Muscle layer of colon (tissue), 2 donors: Measurements from ENCODE around the gene PPP2R2C.

Experiments
- H3K27ac ChIP-seq: one replicate; pipeline ENCODE4 v1.7.0; 2013; ENCODE audit warnings: low read depth, mild to moderate bottlenecking, low read length, moderate library complexity
- H3K27me3 ChIP-seq, 2 donors: one replicate each; pipeline ENCODE4 v1.7.0; 2013; ENCODE audit warnings: low read length in 2 of 2, mild to moderate bottlenecking in 2 of 2; ENCODE audit not compliant: insufficient read depth in 2 of 2, control insufficient read depth in 1 of 2
- H3K36me3 ChIP-seq: one replicate; pipeline ENCODE4 v1.7.0; 2013; ENCODE audit warnings: mild to moderate bottlenecking, low read length; ENCODE audit not compliant: insufficient read depth
- H3K4me1 ChIP-seq: one replicate; pipeline ENCODE4 v1.7.0; 2013; ENCODE audit warnings: mild to moderate bottlenecking, low read length; ENCODE audit not compliant: insufficient read depth
- H3K4me3 ChIP-seq, 2 donors: one replicate each; pipeline ENCODE4 v1.7.0; 2013; ENCODE audit warnings: low read length in 2 of 2, low read depth in 1 of 2, mild to moderate bottlenecking in 1 of 2, moderate library complexity in 1 of 2
- H3K9ac ChIP-seq: one replicate; pipeline ENCODE4 v1.7.0; 2013; ENCODE audit warnings: low read length
- H3K9me3 ChIP-seq: one replicate; pipeline ENCODE4 v1.7.0; 2013; ENCODE audit warnings: mild to moderate bottlenecking, low read length
- donor health status: abdominal sarcoma.
- donor health status: Adenocarcinoma of cecum.

PPP2R2C gene

DNA sequence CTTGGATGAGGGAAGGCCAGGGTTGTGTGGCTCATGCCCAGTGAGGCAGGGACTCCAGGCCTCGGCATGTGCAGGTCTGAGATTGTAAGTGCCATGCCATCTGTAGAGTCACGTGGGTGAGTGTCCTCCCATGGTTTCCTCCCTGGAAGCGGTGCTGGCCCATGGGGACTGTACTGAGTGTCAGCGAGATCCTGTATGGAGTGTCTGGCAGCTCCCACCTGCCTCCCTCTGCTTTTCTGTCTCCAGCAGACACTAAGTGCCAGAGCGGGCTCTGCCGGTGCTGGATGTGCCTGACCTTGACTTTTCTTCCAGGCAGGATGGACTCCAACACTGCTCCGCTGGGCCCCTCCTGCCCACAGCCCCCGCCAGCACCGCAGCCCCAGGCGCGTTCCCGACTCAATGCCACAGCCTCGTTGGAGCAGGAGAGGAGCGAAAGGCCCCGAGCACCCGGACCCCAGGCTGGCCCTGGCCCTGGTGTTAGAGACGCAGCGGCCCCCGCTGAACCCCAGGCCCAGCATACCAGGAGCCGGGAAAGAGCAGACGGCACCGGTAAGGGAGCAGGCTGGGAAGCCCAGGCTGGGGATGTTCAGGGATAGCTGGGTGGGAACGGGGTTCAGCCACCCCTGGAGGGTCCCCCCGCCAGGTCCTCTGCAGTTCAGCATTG is 195.1 kb downstream of the PPP2R2C start:
- Histone ChIP-seq H3K4me1 (peaks cover 59% of the 10 kb centered on the region), H3K36me3 (peaks cover 24% of the 10 kb centered on the region), H3K9ac (no peak overlapping the region), H3K4me3 (no peak overlapping the region), H3K27ac (peak overlapping the region; percentile 54), H3K27me3 (no peaks in the 10 kb centered on the region), H3K9me3 (no peaks in the 10 kb centered on the region)

GRCh38 chr4:6275898-6276806 is 196.3 kb downstream of the PPP2R2C start:
- peak overlapping the region; percentile 54 for H3K27ac ChIP-seq
- H3K9ac ChIP-seq: peak overlapping the region; percentile 45
- no peaks in the 10 kb centered on the region for H3K27me3 ChIP-seq
- H3K4me1 ChIP-seq: peaks cover 59% of the 10 kb centered on the region
- H3K4me3 ChIP-seq: peak overlapping the region; percentile 31 to 35
- peaks cover 24% of the 10 kb centered on the region for H3K36me3 ChIP-seq
- no peaks in the 10 kb centered on the region for H3K9me3 ChIP-seq

DNA sequence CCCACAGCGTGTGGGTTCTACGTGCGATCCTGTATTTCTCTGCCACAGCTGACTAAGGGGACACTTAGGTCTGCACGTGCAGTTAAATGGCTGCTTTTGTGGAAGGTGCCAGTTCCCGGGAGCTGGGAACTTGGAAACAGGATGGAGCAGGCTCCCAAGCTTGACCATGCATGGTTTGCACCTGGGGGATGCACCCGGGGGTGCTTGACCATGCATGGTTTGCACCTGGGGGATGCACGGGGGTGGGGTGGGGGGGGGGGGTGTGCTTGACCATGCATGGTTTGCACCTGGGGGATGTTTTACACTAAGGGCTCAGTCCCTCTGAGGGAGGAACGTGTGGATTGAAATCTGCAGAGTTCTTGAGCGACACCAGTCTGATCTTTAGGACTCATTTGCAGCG is 197.1 kb downstream of the PPP2R2C start:
- Histone ChIP-seq H3K9ac (no peak overlapping the region), H3K27ac (peak overlapping the region; percentile 54), H3K27me3 (no peaks in the 10 kb centered on the region), H3K4me1 (peaks cover 62% of the 10 kb centered on the region), H3K4me3 (peak overlapping the region in 1 of 2 donors; percentile 31), H3K36me3 (peaks cover 21% of the 10 kb centered on the region), H3K9me3 (no peaks in the 10 kb centered on the region)

DNA sequence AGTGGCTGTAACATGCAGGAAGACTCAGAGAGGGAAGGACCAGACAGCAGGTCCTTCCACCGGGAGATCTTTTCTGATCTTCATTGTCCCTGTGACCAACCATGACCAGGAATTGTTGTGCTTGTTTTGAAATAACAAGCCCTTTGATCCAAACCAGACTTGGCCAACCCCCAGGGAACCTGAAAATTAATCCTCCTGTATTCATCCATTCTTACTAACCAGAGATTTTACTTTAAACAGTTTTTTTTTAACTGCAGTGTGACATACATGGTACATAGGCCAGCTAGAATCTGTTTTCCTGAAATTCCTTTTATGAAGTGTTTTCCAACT is 198.8 kb downstream of the PPP2R2C start:
- peak overlapping the region in 1 of 2 donors; percentile 9 for H3K4me3 ChIP-seq
- no peak overlapping the region for H3K9ac ChIP-seq
- peaks cover 66% of the 10 kb centered on the region for H3K4me1 ChIP-seq
- no peaks in the 10 kb centered on the region for H3K27me3 ChIP-seq
- peak overlapping the region; percentile 90 for H3K27ac ChIP-seq
- peaks cover 6% of the 10 kb centered on the region for H3K36me3 ChIP-seq
- H3K9me3 ChIP-seq: no peaks in the 10 kb centered on the region

GRCh38 chr4:6272863-6273660 is 199.4 kb downstream of the PPP2R2C start:
- peak overlapping the region; percentile 9 to 97 for H3K4me3 ChIP-seq
- H3K36me3 ChIP-seq: peaks cover 6% of the 10 kb centered on the region
- H3K9ac ChIP-seq: peak overlapping the region; percentile 56
- H3K27me3 ChIP-seq: no peaks in the 10 kb centered on the region
- H3K27ac ChIP-seq: peak overlapping the region; percentile 90
- peaks cover 63% of the 10 kb centered on the region for H3K4me1 ChIP-seq
- no peaks in the 10 kb centered on the region for H3K9me3 ChIP-seq

GRCh38 chr4:6271701-6272465 is 200.5 kb downstream of the PPP2R2C start:
- Histone ChIP-seq H3K27me3 (no peaks in the 10 kb centered on the region), H3K9me3 (no peaks in the 10 kb centered on the region), H3K4me3 (peak overlapping the region; percentile 81 to 97), H3K4me1 (peaks cover 53% of the 10 kb centered on the region), H3K27ac (peak overlapping the region; percentile 90), H3K9ac (peak overlapping the region; percentile 56), H3K36me3 (no peaks in the 10 kb centered on the region)

DNA sequence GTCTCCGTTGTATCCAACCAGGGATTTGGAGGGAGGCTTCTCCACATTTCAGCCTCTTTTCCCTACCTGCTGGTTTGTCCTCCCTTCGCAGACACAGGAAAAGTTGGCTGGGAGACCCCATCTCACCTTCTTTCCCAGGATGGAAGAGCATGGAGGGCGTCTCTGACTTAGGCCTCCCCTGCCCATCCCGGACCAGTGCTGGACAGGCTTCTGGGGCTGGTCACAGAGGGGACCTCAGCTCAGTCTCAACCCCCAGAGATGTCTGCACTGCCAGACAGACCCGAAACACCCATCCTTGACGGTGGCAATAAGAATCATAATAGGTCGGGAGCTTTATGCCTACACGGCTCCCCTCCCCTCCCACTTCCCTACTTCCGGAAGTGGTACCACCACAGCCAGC is 201.2 kb downstream of the PPP2R2C start:
- peak overlapping the region; percentile 90 for H3K27ac ChIP-seq
- peak overlapping the region; percentile 81 to 97 for H3K4me3 ChIP-seq
- H3K9ac ChIP-seq: peak overlapping the region; percentile 56
- no peaks in the 10 kb centered on the region for H3K36me3 ChIP-seq
- H3K9me3 ChIP-seq: no peaks in the 10 kb centered on the region
- H3K4me1 ChIP-seq: peaks cover 46% of the 10 kb centered on the region
- no peaks in the 10 kb centered on the region for H3K27me3 ChIP-seq

DNA sequence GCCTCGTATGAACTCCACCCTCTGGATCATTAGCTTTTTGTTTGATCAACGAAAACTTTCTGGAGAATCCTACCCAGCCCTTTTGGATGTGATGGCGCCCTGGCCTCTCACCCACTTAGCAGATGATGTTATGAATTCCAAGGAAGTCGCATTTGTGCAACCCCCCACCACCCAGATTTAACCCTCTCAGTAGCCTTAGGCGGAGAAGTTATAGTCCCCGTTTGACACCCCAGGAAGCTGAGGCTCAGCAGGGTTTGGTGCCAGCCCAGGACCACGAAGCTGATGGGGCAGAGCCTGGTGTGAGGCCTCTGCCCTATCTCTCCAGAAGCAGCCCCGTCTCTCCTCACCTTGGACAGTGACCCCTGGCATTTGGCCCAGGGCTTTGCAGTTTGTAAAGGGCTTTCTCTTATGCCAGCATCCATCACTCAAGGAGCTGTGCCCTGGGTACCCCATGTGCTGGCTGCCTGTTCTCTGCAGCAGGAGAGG is 201.7 kb downstream of the PPP2R2C start:
- Histone ChIP-seq H3K36me3 (no peaks in the 10 kb centered on the region), H3K9ac (peak overlapping the region; percentile 56), H3K4me1 (peaks cover 41% of the 10 kb centered on the region), H3K27ac (peak overlapping the region; percentile 90), H3K4me3 (peak overlapping the region; percentile 81 to 97), H3K27me3 (no peaks in the 10 kb centered on the region), H3K9me3 (no peaks in the 10 kb centered on the region)
